Measurements from ENCODE around the gene GLT8D1. TPM values are rescaled to one million over a fixed set of nuclear protein-coding genes. Genes with fewer than 3 reads are reported as not detected.

The GLT8D1 gene
- total and polyA plus RNA-seq, 2 experiments from 2014 or later: 30.0 to 40.8 TPM

DNA sequence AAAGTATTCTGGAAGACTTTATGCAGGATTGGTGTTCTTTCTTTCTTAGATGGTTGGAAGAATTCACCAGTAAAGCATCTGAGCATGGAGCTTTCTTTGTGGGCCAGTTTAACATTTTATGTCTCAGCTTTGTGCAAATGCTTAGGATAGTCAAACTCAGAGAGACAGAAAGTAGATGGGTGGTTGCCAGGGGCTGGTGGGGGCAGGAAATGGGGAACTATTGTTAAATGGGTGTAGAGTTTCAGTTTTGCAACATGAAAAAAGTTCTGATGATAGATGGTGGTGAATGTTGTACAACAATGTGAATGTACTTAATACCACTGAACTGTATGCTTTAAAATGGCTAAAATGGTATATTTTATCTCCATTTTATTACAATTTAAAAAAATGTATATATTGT, 25.1 kb upstream of the GLT8D1 start:
- Mint-ChIP-seq H3K27ac (no peak overlapping the region), H3K4me1 (no peaks in the 10 kb centered on the region), H3K9me3 (peaks cover 23% of the 10 kb centered on the region), H3K4me3 (no peak overlapping the region), H3K36me3 (ENCODE audit: low read depth) (peaks cover 86% of the 10 kb centered on the region), H3K27me3 (ENCODE audit: insufficient read depth, low read depth, poor library complexity) (peaks cover 3% of the 10 kb centered on the region)
- H4K20me1 ChIP-seq (replicated peaks; ENCODE audit: insufficient read depth): no peaks in the 10 kb centered on the region
- TF ChIP-seq ZNF331 (CRISPR knock-in tag; IDR thresholded peaks at IDR 0.05; ENCODE audit: low read depth) (no peak), EZH2 (IDR thresholded peaks at IDR 0.05; ENCODE audit: low read depth, unreplicated experiment) (no peak), JUNB (IDR thresholded peaks at IDR 0.05; ENCODE audit: unreplicated experiment) (no peak), NANOG (IDR thresholded peaks at IDR 0.05; ENCODE audit: borderline replicate concordance) (no peak), STAT1 (IDR thresholded peaks at IDR 0.05; ENCODE audit: unreplicated experiment) (no peak), ZNF114 (CRISPR knock-in tag; IDR thresholded peaks at IDR 0.05) (no peak), CREB1 (CRISPR knock-in tag; IDR thresholded peaks at IDR 0.05; ENCODE audit: low read depth) (no peak), EZH2phosphoT487 (IDR thresholded peaks at IDR 0.05; ENCODE audit: unreplicated experiment) (no peak), POLR2AphosphoS5 (IDR thresholded peaks at IDR 0.05; ENCODE audit: low read depth) (no peak)
- TF ChIP-seq, protein P1, sequence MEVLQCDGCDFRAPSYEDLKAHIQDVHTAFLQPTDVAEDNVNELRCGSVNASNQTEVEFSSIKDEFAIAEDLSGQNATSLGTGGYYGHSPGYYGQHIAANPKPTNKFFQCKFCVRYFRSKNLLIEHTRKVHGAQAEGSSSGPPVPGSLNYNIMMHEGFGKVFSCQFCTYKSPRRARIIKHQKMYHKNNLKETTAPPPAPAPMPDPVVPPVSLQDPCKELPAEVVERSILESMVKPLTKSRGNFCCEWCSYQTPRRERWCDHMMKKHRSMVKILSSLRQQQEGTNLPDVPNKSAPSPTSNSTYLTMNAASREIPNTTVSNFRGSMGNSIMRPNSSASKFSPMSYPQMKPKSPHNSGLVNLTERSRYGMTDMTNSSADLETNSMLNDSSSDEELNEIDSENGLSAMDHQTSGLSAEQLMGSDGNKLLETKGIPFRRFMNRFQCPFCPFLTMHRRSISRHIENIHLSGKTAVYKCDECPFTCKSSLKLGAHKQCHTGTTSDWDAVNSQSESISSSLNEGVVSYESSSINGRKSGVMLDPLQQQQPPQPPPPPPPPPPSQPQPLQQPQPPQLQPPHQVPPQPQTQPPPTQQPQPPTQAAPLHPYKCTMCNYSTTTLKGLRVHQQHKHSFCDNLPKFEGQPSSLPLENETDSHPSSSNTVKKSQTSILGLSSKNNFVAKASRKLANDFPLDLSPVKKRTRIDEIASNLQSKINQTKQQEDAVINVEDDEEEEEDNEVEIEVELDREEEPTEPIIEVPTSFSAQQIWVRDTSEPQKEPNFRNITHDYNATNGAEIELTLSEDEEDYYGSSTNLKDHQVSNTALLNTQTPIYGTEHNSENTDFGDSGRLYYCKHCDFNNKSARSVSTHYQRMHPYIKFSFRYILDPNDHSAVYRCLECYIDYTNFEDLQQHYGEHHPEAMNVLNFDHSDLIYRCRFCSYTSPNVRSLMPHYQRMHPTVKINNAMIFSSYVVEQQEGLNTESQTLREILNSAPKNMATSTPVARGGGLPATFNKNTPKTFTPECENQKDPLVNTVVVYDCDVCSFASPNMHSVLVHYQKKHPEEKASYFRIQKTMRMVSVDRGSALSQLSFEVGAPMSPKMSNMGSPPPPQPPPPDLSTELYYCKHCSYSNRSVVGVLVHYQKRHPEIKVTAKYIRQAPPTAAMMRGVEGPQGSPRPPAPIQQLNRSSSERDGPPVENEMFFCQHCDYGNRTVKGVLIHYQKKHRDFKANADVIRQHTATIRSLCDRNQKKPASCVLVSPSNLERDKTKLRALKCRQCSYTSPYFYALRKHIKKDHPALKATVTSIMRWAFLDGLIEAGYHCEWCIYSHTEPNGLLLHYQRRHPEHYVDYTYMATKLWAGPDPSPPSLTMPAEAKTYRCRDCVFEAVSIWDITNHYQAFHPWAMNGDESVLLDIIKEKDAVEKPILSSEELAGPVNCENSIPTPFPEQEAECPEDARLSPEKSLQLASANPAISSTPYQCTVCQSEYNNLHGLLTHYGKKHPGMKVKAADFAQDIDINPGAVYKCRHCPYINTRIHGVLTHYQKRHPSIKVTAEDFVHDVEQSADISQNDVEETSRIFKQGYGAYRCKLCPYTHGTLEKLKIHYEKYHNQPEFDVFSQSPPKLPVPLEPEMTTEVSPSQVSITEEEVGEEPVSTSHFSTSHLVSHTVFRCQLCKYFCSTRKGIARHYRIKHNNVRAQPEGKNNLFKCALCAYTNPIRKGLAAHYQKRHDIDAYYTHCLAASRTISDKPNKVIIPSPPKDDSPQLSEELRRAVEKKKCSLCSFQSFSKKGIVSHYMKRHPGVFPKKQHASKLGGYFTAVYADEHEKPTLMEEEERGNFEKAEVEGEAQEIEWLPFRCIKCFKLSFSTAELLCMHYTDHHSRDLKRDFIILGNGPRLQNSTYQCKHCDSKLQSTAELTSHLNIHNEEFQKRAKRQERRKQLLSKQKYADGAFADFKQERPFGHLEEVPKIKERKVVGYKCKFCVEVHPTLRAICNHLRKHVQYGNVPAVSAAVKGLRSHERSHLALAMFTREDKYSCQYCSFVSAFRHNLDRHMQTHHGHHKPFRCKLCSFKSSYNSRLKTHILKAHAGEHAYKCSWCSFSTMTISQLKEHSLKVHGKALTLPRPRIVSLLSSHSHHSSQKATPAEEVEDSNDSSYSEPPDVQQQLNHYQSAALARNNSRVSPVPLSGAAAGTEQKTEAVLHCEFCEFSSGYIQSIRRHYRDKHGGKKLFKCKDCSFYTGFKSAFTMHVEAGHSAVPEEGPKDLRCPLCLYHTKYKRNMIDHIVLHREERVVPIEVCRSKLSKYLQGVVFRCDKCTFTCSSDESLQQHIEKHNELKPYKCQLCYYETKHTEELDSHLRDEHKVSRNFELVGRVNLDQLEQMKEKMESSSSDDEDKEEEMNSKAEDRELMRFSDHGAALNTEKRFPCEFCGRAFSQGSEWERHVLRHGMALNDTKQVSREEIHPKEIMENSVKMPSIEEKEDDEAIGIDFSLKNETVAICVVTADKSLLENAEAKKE (CRISPR knock-in tag; IDR thresholded peaks at IDR 0.05): no peak
- TF ChIP-seq, protein P2, sequence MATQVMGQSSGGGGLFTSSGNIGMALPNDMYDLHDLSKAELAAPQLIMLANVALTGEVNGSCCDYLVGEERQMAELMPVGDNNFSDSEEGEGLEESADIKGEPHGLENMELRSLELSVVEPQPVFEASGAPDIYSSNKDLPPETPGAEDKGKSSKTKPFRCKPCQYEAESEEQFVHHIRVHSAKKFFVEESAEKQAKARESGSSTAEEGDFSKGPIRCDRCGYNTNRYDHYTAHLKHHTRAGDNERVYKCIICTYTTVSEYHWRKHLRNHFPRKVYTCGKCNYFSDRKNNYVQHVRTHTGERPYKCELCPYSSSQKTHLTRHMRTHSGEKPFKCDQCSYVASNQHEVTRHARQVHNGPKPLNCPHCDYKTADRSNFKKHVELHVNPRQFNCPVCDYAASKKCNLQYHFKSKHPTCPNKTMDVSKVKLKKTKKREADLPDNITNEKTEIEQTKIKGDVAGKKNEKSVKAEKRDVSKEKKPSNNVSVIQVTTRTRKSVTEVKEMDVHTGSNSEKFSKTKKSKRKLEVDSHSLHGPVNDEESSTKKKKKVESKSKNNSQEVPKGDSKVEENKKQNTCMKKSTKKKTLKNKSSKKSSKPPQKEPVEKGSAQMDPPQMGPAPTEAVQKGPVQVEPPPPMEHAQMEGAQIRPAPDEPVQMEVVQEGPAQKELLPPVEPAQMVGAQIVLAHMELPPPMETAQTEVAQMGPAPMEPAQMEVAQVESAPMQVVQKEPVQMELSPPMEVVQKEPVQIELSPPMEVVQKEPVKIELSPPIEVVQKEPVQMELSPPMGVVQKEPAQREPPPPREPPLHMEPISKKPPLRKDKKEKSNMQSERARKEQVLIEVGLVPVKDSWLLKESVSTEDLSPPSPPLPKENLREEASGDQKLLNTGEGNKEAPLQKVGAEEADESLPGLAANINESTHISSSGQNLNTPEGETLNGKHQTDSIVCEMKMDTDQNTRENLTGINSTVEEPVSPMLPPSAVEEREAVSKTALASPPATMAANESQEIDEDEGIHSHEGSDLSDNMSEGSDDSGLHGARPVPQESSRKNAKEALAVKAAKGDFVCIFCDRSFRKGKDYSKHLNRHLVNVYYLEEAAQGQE (IDR thresholded peaks at IDR 0.05; ENCODE audit: unreplicated experiment): no peak
- TF ChIP-seq, protein P3, sequence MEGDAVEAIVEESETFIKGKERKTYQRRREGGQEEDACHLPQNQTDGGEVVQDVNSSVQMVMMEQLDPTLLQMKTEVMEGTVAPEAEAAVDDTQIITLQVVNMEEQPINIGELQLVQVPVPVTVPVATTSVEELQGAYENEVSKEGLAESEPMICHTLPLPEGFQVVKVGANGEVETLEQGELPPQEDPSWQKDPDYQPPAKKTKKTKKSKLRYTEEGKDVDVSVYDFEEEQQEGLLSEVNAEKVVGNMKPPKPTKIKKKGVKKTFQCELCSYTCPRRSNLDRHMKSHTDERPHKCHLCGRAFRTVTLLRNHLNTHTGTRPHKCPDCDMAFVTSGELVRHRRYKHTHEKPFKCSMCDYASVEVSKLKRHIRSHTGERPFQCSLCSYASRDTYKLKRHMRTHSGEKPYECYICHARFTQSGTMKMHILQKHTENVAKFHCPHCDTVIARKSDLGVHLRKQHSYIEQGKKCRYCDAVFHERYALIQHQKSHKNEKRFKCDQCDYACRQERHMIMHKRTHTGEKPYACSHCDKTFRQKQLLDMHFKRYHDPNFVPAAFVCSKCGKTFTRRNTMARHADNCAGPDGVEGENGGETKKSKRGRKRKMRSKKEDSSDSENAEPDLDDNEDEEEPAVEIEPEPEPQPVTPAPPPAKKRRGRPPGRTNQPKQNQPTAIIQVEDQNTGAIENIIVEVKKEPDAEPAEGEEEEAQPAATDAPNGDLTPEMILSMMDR (conservative IDR thresholded peaks at IDR 0.05; ENCODE audit: low read depth in 2 of 2): no peak
- TF ChIP-seq, protein P4, sequence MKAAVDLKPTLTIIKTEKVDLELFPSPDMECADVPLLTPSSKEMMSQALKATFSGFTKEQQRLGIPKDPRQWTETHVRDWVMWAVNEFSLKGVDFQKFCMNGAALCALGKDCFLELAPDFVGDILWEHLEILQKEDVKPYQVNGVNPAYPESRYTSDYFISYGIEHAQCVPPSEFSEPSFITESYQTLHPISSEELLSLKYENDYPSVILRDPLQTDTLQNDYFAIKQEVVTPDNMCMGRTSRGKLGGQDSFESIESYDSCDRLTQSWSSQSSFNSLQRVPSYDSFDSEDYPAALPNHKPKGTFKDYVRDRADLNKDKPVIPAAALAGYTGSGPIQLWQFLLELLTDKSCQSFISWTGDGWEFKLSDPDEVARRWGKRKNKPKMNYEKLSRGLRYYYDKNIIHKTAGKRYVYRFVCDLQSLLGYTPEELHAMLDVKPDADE (IDR thresholded peaks at IDR 0.05): no peak
- no peaks in the 10 kb centered on the region for H3K27me3 ChIP-seq (ENCODE audit: insufficient read depth)
- no peak for ATAC-seq
- no peak overlapping the region for H3K4me2 ChIP-seq
- no peak overlapping the region for H3K27ac ChIP-seq (ENCODE audit: low read depth)
- H3F3A ChIP-seq (replicated peaks; ENCODE audit: low read depth): no peaks in the 10 kb centered on the region
- no peaks in the 10 kb centered on the region for H3K9me2 ChIP-seq (ENCODE audit: insufficient read depth)
- H3K4me3 ChIP-seq: no peak overlapping the region
- no peak overlapping the region for H2AFZ ChIP-seq
- no peaks in the 10 kb centered on the region for H3K4me1 ChIP-seq (ENCODE audit: insufficient read depth)
- H3K79me2 ChIP-seq (replicated peaks; ENCODE audit: insufficient read depth): no peaks in the 10 kb centered on the region
- no peak for DNase-seq (ENCODE audit: low spot score)
- H3K36me3 ChIP-seq (ENCODE audit: insufficient read depth): peaks cover 28% of the 10 kb centered on the region

All from GM23338 (cell line).